GM21423 (cell line): ENCODE data around the gene ADGRV1.
"Not testable (repeated sequence)": the region's sequence is repeated elsewhere in the genome, so short reads cannot be mapped to it uniquely, and the experiment has no call there.

Source experiments
- ATAC-seq: cut with Tn5 transposase; IDR thresholded peaks from one replicate; pipeline ENCODE4 v1.9.1; 2021; ENCODE audit warnings: mild to moderate bottlenecking, moderate library complexity; ENCODE audit not compliant: unreplicated experiment

Gene ADGRV1

DNA sequence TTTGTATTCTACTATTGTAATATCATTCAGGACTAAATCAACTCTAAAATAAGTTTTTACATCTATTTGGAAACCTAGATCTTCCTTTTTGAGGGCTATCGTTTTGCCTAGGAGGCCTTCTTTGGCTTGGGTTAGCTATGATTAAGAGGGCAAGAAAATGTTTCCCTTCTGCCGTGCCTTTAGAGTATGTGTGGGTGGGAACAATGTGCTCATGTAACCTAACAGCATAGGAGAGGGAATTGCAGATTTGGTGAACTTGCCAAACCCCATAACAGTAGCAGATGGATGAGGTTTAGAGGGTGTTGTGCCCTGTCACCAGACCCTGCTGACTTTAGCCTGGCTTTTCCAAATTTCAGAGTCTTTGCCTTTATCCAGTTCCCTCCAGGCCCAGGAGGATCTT is 339.0 kb downstream of the ADGRV1 start:
- ATAC-seq: no peak

GRCh38 chr5:90898326-90899013 is 339.9 kb downstream of the ADGRV1 start:
- no peak for ATAC-seq

DNA sequence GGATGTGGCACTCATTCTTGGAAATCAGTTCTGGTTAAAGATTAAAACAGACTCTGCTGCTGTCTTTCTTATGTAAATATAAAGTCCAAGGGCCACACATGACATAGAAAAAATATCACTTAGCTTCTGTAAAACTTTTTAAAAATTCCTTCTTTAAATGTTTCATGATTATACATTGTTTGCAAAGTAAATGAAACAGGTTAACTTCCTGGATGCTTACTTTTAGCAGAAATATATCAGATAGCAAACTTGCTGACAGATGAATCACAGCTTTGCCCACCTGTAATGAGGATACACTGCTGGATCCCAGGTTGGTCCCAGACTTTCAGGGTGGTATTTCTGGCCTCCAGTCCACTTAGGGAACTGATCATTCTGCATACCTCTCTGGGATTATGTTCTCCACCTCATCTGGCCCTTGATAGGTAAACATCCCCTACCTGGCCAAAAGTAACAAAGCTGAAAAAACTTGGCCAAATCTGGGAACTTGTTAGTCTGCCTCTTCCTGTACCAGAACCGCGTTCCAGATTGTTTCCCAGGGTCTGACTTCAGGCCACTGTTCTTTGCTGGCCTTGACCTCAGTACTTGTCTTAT is 340.5 kb downstream of the ADGRV1 start:
- ATAC-seq: no peak

DNA sequence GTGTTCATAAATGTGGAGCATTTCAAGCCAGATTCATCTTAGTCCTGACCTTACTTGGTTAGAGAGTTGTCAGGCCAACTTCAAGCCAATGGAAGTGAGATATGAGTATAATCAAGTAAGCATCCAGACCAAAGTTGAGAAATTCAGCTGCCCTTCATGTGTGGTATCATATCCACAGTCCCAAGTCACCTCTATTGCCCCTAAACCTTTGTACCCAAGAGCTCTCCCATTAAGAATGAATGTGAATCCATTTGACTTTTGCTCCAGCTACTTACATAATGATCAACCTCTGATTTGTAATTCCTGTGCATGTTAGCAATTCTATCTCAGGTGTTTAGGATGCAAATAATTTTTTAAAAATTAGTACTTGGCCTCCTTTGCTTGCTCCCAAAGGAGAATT is 342.7 kb downstream of the ADGRV1 start:
- ATAC-seq: no peak

- no peak for ATAC-seq
Measured at GRCh38 chr5:90902170-90902569, 343.6 kb downstream of the ADGRV1 start.

DNA sequence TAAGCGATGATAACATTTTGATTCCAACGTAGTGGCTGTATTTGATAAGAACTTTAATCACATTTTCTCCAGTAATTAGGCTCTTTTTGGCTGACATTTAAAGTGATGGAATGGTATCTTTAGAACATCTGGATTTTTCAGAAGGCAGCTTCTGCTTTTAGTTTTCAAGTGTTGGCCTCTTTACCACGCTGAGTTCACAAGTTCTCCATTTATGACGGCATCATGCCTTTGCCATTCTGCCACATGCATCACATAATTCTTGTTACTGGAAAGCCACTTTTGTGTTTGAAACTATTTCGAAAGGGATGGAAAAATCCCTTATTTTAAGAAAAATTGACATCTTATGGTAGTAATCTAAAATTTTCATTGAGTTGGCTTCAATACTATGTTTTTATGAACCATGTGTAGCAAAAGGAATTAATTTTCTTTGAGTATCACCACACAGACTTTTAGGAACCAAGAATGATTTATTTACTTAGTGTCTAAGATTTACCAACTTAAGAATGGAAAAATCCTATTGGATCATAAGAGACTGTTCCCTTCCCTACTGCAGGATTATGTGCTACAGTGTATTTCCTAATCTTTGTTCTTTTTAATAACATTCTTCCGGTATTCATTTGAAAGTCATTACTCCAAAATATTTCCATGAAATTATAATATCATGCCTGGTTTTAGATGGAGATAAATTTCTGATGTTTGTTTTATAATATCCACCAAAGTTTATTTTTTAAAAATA is 344.2 kb downstream of the ADGRV1 start:
- no peak for ATAC-seq

- no peak for ATAC-seq
Measured at GRCh38 chr5:90909101-90909503, 350.5 kb downstream of the ADGRV1 start.

GRCh38 chr5:90909940-90910339 is 351.3 kb downstream of the ADGRV1 start:
- ATAC-seq: no peak

GRCh38 chr5:90911169-90911568 is 352.6 kb downstream of the ADGRV1 start:
- ATAC-seq: no peak

DNA sequence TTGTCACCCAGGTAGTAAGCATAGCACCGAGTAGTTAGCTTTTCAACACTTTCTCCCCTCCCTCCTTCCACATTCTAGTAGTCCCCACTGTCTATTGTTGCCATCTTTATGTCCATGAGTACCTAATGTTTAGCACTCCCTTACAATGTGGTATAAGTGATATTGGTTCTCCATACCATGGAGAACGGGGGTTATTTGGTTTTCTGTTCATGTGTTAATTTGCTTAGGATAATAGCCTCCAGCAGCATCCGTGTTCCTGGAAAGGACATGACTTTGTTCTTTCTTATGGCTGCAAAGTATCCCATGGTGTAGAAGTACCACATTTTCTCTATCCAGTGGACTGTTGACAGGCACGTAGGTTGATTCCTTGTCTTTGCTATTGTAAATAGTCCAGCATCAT is 353.9 kb downstream of the ADGRV1 start:
- no peak for ATAC-seq

DNA sequence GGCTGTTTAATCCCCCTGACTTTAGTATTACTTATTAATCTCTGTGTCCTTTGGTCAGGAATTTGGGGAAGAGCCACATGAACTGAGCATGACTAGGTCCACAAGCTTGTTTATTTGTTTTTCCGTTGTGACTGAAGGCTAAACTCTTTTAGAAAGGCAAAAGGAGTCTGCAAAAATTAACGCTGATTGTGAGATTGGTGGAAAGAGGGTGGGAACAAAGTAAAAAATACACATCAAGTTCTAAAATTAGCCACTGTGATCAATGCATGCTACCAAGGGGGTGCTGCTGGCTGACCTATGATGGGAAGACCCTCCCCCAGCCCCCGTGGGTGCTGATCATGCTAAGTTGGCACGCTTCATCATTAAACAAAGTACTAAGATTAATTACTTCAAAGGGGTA is 356.8 kb downstream of the ADGRV1 start:
- no peak for ATAC-seq

GRCh38 chr5:90916947-90917800 is 358.6 kb downstream of the ADGRV1 start:
- no peak for ATAC-seq

- ATAC-seq: no peak
Measured at GRCh38 chr5:90917928-90918668, 359.5 kb downstream of the ADGRV1 start.

- no peak for ATAC-seq
Measured at GRCh38 chr5:90921418-90921973, 362.9 kb downstream of the ADGRV1 start.

DNA sequence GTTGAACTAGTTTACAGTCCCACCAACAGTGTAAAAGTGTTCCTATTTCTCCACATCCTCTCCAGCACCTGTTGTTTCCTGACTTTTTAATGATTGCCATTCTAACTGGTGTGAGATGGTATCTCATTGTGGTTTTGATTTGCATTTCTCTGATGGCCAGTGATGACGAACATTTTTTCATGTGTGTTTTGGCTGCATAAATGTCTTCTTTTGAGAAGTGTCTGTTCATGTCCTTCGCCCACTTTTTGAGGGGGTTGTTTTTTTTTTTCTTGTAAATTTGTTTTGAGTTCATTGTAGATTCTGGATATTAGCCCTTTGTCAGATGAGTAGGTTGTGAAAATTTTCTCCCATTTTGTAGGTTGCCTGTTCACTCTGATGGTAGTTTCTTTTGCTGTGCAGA is 365.6 kb downstream of the ADGRV1 start:
- not testable (repeated sequence) for ATAC-seq

- ATAC-seq: not testable (repeated sequence)
Measured at GRCh38 chr5:90929013-90929839, 370.6 kb downstream of the ADGRV1 start.

- no peak for ATAC-seq
Measured at GRCh38 chr5:90930062-90930461, 371.5 kb downstream of the ADGRV1 start.

GRCh38 chr5:90930756-90931431 is 372.3 kb downstream of the ADGRV1 start:
- no peak for ATAC-seq
